ENCODE results near the gene PSMD8.

The PSMD8 gene

DNA sequence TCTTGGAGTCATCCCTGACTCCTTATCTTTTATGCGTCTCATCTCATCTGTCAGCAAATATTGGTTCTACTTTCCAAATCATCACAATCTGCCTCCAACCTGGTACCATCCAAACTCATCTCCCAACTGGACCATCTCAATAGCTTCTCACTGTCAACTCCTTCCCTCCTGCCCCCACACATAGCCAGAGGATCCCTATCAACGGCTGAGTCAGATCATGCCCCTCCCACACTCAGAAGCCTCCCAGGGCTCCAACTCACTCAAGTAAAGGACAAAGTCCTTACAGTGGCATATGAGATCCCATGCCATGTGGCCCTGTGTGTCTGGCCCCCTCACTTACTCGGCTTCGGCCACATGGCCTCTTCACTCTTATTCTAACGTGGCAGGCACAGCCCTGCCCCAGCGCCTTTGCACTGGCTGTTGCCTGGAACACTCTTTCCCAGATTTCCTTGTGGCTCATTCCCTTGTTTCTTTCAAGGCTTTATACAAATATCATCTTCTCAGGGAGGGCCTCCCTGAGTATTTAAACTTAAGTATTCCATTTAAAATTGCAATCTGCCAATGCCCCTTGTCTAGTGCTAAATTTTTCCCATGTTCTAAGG lies 18.4 kb downstream of the PSMD8 start:
- no peak overlapping the region for H3K4me3 ChIP-seq (ENCODE audit: low read depth, low read length)
- no peak for TF ChIP-seq MYC (IDR thresholded peaks at IDR 0.05; ENCODE audit: low read depth, low read length)
- TF ChIP-seq, protein P1, sequence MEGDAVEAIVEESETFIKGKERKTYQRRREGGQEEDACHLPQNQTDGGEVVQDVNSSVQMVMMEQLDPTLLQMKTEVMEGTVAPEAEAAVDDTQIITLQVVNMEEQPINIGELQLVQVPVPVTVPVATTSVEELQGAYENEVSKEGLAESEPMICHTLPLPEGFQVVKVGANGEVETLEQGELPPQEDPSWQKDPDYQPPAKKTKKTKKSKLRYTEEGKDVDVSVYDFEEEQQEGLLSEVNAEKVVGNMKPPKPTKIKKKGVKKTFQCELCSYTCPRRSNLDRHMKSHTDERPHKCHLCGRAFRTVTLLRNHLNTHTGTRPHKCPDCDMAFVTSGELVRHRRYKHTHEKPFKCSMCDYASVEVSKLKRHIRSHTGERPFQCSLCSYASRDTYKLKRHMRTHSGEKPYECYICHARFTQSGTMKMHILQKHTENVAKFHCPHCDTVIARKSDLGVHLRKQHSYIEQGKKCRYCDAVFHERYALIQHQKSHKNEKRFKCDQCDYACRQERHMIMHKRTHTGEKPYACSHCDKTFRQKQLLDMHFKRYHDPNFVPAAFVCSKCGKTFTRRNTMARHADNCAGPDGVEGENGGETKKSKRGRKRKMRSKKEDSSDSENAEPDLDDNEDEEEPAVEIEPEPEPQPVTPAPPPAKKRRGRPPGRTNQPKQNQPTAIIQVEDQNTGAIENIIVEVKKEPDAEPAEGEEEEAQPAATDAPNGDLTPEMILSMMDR (IDR thresholded peaks at IDR 0.05; ENCODE audit: low read depth, low read length) = no peak
- TF ChIP-seq, protein P2, sequence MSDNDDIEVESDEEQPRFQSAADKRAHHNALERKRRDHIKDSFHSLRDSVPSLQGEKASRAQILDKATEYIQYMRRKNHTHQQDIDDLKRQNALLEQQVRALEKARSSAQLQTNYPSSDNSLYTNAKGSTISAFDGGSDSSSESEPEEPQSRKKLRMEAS (IDR thresholded peaks at IDR 0.05; ENCODE audit: low read depth, low read length) = no peak
- TF ChIP-seq POLR2A (IDR thresholded peaks at IDR 0.05; ENCODE audit: extremely low read depth, insufficient read length) = no peak
- DNase-seq (ENCODE audit: low read depth) = no peak

DNA sequence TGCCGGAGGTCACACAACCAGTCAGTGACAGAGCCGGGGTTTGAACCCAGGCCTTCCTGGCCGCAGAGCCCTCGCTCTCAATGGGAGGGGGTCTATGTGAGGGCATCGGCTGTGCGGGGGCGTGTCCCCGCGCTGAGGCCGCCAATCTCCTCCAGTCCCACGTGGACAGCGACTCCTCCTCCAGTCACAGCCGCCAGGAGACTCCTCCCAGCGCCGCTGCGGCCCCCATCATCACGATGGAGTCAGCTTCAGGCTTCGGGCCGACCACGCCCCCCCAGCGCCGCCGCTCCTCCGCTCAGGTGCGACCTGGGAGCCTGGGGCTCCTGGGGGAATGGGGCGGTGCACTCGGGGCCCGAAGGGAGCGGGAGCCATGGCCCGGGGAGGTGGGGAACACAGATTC lies 20.1 kb downstream of the PSMD8 start:
- no peak for DNase-seq (ENCODE audit: low read depth)
- H3K4me3 ChIP-seq (ENCODE audit: low read depth, low read length) = no peak overlapping the region
- TF ChIP-seq, protein P2 (IDR thresholded peaks at IDR 0.05; ENCODE audit: low read depth, low read length) = no peak
- TF ChIP-seq POLR2A (IDR thresholded peaks at IDR 0.05; ENCODE audit: extremely low read depth, insufficient read length) (no peak), MYC (IDR thresholded peaks at IDR 0.05; ENCODE audit: low read depth, low read length) (no peak)
- TF ChIP-seq, protein P1 (IDR thresholded peaks at IDR 0.05; ENCODE audit: low read depth, low read length) = no peak

DNA sequence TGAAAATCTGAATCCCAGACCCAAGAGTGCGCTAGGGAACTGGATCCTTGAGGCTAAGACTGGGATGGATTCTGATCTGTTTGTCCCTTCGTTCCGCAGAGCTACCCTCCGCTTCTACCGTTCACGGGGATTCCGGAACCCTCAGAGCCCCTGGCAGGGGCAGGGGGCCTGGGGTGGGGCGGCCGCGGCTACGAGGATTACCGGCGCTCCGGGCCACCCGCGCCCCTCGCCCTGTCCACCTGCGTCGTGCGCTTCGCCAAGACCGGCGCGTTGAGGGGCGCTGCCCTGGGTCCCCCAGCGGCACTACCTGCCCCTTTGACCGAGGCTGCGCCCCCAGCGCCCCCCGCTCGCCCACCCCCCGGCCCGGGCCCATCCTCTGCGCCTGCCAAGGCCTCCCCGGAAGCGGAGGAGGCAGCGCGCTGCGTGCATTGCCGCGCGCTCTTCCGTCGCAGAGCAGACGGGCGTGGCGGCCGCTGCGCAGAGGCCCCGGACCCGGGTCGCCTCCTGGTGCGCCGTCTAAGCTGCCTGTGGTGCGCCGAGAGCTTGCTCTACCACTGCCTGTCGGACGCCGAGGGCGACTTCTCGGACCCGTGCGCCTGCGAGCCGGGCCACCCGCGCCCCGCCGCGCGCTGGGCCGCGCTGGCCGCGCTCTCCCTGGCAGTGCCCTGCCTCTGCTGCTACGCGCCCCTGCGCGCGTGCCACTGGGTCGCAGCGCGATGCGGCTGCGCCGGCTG lies 21.2 kb downstream of the PSMD8 start:
- no peak for TF ChIP-seq POLR2A (IDR thresholded peaks at IDR 0.05; ENCODE audit: extremely low read depth, insufficient read length)
- no peak for TF ChIP-seq MYC (IDR thresholded peaks at IDR 0.05; ENCODE audit: low read depth, low read length)
- TF ChIP-seq, protein P2 (IDR thresholded peaks at IDR 0.05; ENCODE audit: low read depth, low read length) = no peak
- TF ChIP-seq, protein P1 (IDR thresholded peaks at IDR 0.05; ENCODE audit: low read depth, low read length) = no peak
- no peak for DNase-seq (ENCODE audit: low read depth)
- H3K4me3 ChIP-seq (ENCODE audit: low read depth, low read length) = no peak overlapping the region

DNA sequence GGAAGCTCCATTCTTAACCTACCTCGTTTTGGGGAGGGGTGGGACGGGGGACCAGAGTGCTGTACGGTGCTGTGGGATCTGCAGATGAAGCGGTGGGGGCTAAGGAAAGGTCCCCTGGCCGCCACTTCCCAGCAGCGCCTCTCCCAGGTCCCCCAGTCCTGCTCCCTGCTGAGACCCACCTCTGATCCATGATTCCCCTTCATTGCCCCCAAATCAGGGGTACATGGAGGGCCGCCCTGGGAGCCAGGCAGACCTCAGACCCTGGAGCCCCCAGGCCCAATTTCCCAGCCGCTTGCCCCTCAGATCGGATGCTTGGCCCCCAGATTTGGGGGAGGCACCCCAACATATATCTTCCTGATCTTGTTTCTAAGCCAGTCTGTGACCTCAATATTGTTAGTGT lies 24.7 kb downstream of the PSMD8 start:
- no peak for DNase-seq (ENCODE audit: low read depth)
- TF ChIP-seq, protein P1 (IDR thresholded peaks at IDR 0.05; ENCODE audit: low read depth, low read length) = no peak
- TF ChIP-seq POLR2A (IDR thresholded peaks at IDR 0.05; ENCODE audit: extremely low read depth, insufficient read length) (no peak), MYC (IDR thresholded peaks at IDR 0.05; ENCODE audit: low read depth, low read length) (no peak)
- TF ChIP-seq, protein P2 (IDR thresholded peaks at IDR 0.05; ENCODE audit: low read depth, low read length) = no peak
- no peak overlapping the region for H3K4me3 ChIP-seq (ENCODE audit: low read depth, low read length)

DNA sequence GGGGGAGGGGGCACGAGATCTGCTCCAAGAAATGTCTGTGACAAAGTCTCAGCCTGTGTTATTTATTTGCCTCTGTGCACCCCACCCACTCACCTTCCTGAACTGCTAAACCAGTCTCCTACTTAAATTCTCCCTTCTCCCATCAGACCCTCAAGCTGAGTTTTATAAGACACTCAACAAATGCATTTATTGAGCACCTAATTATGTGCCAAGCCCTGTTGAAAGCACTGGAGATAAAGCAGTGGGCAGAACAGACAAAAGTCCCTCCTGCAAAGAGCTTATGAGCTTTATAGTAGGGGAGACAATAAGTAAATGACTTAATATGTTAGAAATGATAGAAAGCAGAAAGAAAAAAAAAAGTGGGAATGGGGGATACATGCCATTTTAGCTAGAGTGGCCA lies 25.2 kb downstream of the PSMD8 start:
- no peak for DNase-seq (ENCODE audit: low read depth)
- TF ChIP-seq POLR2A (IDR thresholded peaks at IDR 0.05; ENCODE audit: extremely low read depth, insufficient read length) = no peak
- TF ChIP-seq, protein P2 (IDR thresholded peaks at IDR 0.05; ENCODE audit: low read depth, low read length) = no peak
- TF ChIP-seq, protein P1 (IDR thresholded peaks at IDR 0.05; ENCODE audit: low read depth, low read length) = no peak
- no peak for TF ChIP-seq MYC (IDR thresholded peaks at IDR 0.05; ENCODE audit: low read depth, low read length)
- H3K4me3 ChIP-seq (ENCODE audit: low read depth, low read length) = no peak overlapping the region

Measured in NB4 (cell line).